ENCODE results near the gene GPSM1. TPM values are rescaled to one million over a fixed set of nuclear protein-coding genes. Genes with fewer than 3 reads are reported as not detected.
A peak's percentile ranks its signal among the peaks of the same experiment; 100 is the strongest.

GPSM1 gene, protein sequence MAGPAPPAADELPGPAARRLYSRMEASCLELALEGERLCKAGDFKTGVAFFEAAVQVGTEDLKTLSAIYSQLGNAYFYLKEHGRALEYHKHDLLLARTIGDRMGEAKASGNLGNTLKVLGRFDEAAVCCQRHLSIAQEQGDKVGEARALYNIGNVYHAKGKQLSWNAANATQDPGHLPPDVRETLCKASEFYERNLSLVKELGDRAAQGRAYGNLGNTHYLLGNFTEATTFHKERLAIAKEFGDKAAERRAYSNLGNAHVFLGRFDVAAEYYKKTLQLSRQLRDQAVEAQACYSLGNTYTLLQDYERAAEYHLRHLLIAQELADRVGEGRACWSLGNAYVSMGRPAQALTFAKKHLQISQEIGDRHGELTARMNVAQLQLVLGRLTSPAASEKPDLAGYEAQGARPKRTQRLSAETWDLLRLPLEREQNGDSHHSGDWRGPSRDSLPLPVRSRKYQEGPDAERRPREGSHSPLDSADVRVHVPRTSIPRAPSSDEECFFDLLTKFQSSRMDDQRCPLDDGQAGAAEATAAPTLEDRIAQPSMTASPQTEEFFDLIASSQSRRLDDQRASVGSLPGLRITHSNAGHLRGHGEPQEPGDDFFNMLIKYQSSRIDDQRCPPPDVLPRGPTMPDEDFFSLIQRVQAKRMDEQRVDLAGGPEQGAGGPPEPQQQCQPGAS
- 39.9 TPM for polyA plus RNA-seq
- long read RNA-seq, donor 1, partial matches to known transcripts = 0 of 5 reads
- long read RNA-seq, donor 1, other reads (novel, unspliced or antisense) = 0 of 5 reads
- long read RNA-seq, donor 2, partial matches to known transcripts = 23 of 29 reads
- long read RNA-seq, donor 2, other reads (novel, unspliced or antisense) = 0 of 29 reads
- long read RNA-seq, donor 3 = 0 reads
- long read RNA-seq, donor 4 = 0 reads
- long read RNA-seq, donor 5, partial matches to known transcripts = 0 of 4 reads
- long read RNA-seq, donor 5, other reads (novel, unspliced or antisense) = 0 of 4 reads
- long read RNA-seq, donor 6, partial matches to known transcripts = 0 of 2 reads
- long read RNA-seq, donor 6, other reads (novel, unspliced or antisense) = 0 of 2 reads
- long read RNA-seq, donor 7, partial matches to known transcripts = 0 of 2 reads
- long read RNA-seq, donor 7, other reads (novel, unspliced or antisense) = 0 of 2 reads
- long read RNA-seq, donor 8, partial matches to known transcripts = 0 of 9 reads
- long read RNA-seq, donor 8, other reads (novel, unspliced or antisense) = 0 of 9 reads
- long read RNA-seq, donor 9, transcript GPSM1-203 (4 exons, 1,111 nt) = major isoform, 5 of 8 reads
- long read RNA-seq, donor 9, partial matches to known transcripts = 0 of 8 reads
- long read RNA-seq, donor 9, other reads (novel, unspliced or antisense) = 0 of 8 reads
- long read RNA-seq, donor 10, partial matches to known transcripts = 49 of 57 reads
- long read RNA-seq, donor 10, other reads (novel, unspliced or antisense) = 0 of 57 reads
- long read RNA-seq, donor 11, partial matches to known transcripts = 0 of 3 reads
- long read RNA-seq, donor 11, other reads (novel, unspliced or antisense) = 0 of 3 reads

- Histone ChIP-seq H3K4me1 (ENCODE audit: control insufficient read depth, insufficient read depth, low read length) (peaks cover 33% of the 10 kb centered on the region), H3K4me3 (ENCODE audit: low read length) (peak within 1 kb of the TSS; percentile 54), H3K27me3 (ENCODE audit: control insufficient read depth, insufficient read depth, low read length) (no peaks in the 10 kb centered on the region), H3K9me3 (ENCODE audit: control insufficient read depth, low read depth, low read length) (no peaks in the 10 kb centered on the region), H3K36me3 (ENCODE audit: control insufficient read depth, insufficient read depth, low read length) (no peaks in the 10 kb centered on the region), H3K27ac (ENCODE audit: low read length) (peak within 1 kb of the TSS; percentile 60)
- WGBS (ENCODE audit: insufficient coverage, low lambda C conversion rate) = no CpG with 5 or more reads among the region's 88 CpGs
- DNase-seq = peak in 1 of 2 donors; percentile 57
Observed at GRCh38 chr9:136327304-136327974, at the start of gene GPSM1. TSS of gene GPSM1 (plus strand) at chr9:136327539. CDS start at chr9:136327696, 157 bp downstream.

DNA sequence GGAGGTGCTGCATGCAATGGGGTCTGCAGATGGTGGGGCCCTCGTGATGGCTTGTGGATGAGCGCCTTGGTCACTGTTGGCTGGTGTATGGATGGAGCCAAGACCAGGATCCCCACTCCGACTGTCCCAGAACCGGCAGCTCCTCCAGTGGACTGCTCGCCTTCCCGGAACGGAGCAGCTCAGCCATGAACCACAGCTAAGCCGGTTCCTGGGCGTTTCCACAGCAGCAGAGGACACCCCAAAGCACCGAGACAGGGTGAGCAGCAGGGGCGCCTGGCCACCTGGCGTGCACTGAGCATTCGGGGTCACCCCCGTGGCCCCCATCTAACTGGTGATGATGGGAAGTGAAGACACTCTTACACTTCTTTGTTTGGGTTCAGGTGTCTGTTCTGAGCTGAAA is 49.6 kb upstream of the GPSM1 start:
- H3K9me3 ChIP-seq (ENCODE audit: control insufficient read depth, low read depth, low read length) = no peaks in the 10 kb centered on the region
- no peak for DNase-seq
- peaks cover 4% of the 10 kb centered on the region for H3K27me3 ChIP-seq (ENCODE audit: control insufficient read depth, insufficient read depth, low read length)
- H3K27ac ChIP-seq (ENCODE audit: low read length) = no peak overlapping the region
- H3K36me3 ChIP-seq (ENCODE audit: control insufficient read depth, insufficient read depth, low read length) = no peaks in the 10 kb centered on the region
- H3K4me3 ChIP-seq (ENCODE audit: low read length) = no peak overlapping the region
- WGBS (ENCODE audit: insufficient coverage, low lambda C conversion rate) = no CpG with 5 or more reads among the region's 14 CpGs
- no peaks in the 10 kb centered on the region for H3K4me1 ChIP-seq (ENCODE audit: control insufficient read depth, insufficient read depth, low read length)

DNA sequence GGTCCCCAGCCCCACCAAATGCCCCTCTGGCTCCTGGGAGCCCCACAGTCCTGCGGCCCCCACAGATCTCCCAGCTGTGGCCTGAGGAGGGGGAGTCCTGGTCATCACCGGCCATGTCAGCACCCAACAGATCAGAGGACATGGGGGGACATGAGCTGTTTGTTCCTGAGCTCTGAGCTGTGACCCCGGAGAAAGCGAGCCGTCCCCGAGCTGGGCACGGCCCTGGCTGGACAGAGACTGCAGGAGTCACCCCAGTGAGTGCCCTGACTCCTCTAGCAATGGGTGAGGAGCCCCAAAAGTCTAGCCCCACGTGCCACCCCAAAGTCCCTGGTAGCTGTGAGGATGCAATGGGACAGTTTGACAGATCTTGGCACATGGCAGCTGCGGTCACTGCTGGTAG is 49.1 kb upstream of the GPSM1 start:
- no peaks in the 10 kb centered on the region for H3K9me3 ChIP-seq (ENCODE audit: control insufficient read depth, low read depth, low read length)
- H3K4me3 ChIP-seq (ENCODE audit: low read length) = no peak overlapping the region
- DNase-seq = no peak
- no peak overlapping the region for H3K27ac ChIP-seq (ENCODE audit: low read length)
- peaks cover 4% of the 10 kb centered on the region for H3K27me3 ChIP-seq (ENCODE audit: control insufficient read depth, insufficient read depth, low read length)
- no peaks in the 10 kb centered on the region for H3K36me3 ChIP-seq (ENCODE audit: control insufficient read depth, insufficient read depth, low read length)
- no peaks in the 10 kb centered on the region for H3K4me1 ChIP-seq (ENCODE audit: control insufficient read depth, insufficient read depth, low read length)
- WGBS (ENCODE audit: insufficient coverage, low lambda C conversion rate) = no CpG with 5 or more reads among the region's 9 CpGs

GRCh38 chr9:136278894-136279293 is 48.4 kb upstream of the GPSM1 start:
- Histone ChIP-seq H3K36me3 (ENCODE audit: control insufficient read depth, insufficient read depth, low read length) (no peaks in the 10 kb centered on the region), H3K27ac (ENCODE audit: low read length) (no peak overlapping the region), H3K4me3 (ENCODE audit: low read length) (no peak overlapping the region), H3K27me3 (ENCODE audit: control insufficient read depth, insufficient read depth, low read length) (peaks cover 6% of the 10 kb centered on the region), H3K4me1 (ENCODE audit: control insufficient read depth, insufficient read depth, low read length) (peaks cover 4% of the 10 kb centered on the region), H3K9me3 (ENCODE audit: control insufficient read depth, low read depth, low read length) (no peaks in the 10 kb centered on the region)
- WGBS (ENCODE audit: insufficient coverage, low lambda C conversion rate) = no CpG with 5 or more reads among the region's 1 CpG
- no peak for DNase-seq

DNA sequence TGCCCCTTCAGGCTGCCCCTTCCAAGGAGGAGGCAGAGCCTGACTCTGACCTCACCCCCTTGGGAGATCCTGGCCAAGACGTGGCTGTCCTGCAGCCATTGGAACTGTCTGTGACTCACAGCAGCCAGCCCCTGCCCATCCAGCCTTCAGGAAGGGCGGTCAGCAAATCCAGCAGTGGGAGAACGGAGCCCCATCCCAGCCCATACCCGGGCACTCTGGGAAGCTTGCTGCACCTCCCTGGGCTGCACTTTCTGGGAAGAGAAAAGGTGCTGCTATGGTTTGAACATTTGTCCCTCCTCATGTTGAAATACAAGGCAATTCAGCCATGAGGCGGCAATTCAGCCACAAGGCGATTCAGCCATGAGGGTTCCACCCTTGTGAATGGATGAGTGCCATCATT is 47.9 kb upstream of the GPSM1 start:
- no CpG with 5 or more reads among the region's 6 CpGs for WGBS (ENCODE audit: insufficient coverage, low lambda C conversion rate)
- Histone ChIP-seq H3K9me3 (ENCODE audit: control insufficient read depth, low read depth, low read length) (no peaks in the 10 kb centered on the region), H3K4me1 (ENCODE audit: control insufficient read depth, insufficient read depth, low read length) (peaks cover 4% of the 10 kb centered on the region), H3K27ac (ENCODE audit: low read length) (no peak overlapping the region), H3K4me3 (ENCODE audit: low read length) (no peak overlapping the region), H3K27me3 (ENCODE audit: control insufficient read depth, insufficient read depth, low read length) (peaks cover 6% of the 10 kb centered on the region), H3K36me3 (ENCODE audit: control insufficient read depth, insufficient read depth, low read length) (no peaks in the 10 kb centered on the region)
- DNase-seq = no peak

DNA sequence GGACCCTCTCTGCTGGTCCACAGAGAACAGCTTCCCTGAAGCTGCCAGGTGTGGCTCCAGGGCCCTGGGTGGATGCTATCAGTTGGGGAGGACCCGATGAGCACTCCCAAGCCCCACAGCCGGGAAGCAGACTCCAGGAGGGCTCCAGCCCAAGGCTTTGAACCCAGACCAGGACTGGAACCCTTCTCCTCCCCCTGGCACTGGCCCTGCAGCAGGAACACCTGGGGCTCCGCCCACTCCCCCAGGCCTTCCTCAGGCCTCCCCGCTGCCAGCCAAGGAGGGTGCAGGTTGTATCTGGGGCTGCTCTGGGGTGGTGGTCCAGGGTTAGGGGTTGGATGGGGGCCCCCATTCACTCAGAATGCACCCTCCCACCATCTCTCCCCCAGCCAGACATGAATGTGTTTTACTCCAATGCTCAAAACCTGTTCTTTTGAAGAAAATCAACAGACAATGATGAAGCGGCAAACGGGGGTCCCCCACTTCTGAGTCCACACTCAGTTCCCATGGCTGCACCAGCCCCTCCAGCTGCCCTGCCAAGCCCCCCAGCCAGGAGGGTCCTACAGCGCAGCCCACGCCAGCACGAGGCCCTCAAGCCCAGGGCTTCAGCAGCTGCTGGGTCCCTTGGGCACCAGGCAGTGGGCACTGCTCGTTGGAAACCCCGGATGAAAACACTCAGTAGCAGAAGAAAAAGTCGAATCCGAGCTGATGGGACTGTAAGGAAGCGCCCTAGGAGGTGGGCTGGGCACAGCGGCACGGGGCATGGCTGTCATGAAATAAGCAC is 46.6 kb upstream of the GPSM1 start:
- DNase-seq = no peak
- no CpG with 5 or more reads among the region's 16 CpGs for WGBS (ENCODE audit: insufficient coverage, low lambda C conversion rate)
- Histone ChIP-seq H3K4me1 (ENCODE audit: control insufficient read depth, insufficient read depth, low read length) (peaks cover 4% of the 10 kb centered on the region), H3K27me3 (ENCODE audit: control insufficient read depth, insufficient read depth, low read length) (peaks cover 6% of the 10 kb centered on the region), H3K27ac (ENCODE audit: low read length) (no peak overlapping the region), H3K9me3 (ENCODE audit: control insufficient read depth, low read depth, low read length) (no peaks in the 10 kb centered on the region), H3K36me3 (ENCODE audit: control insufficient read depth, insufficient read depth, low read length) (no peaks in the 10 kb centered on the region), H3K4me3 (ENCODE audit: low read length) (no peak overlapping the region)

- DNase-seq = no peak
- Histone ChIP-seq H3K27me3 (ENCODE audit: control insufficient read depth, insufficient read depth, low read length) (peaks cover 9% of the 10 kb centered on the region), H3K4me3 (ENCODE audit: low read length) (no peak overlapping the region), H3K36me3 (ENCODE audit: control insufficient read depth, insufficient read depth, low read length) (no peaks in the 10 kb centered on the region), H3K4me1 (ENCODE audit: control insufficient read depth, insufficient read depth, low read length) (peaks cover 4% of the 10 kb centered on the region), H3K27ac (ENCODE audit: low read length) (no peak overlapping the region), H3K9me3 (ENCODE audit: control insufficient read depth, low read depth, low read length) (no peaks in the 10 kb centered on the region)
- no CpG with 5 or more reads among the region's 39 CpGs for WGBS (ENCODE audit: insufficient coverage, low lambda C conversion rate)
Observed at GRCh38 chr9:136281421-136282271, 45.7 kb upstream of the GPSM1 start.

DNA sequence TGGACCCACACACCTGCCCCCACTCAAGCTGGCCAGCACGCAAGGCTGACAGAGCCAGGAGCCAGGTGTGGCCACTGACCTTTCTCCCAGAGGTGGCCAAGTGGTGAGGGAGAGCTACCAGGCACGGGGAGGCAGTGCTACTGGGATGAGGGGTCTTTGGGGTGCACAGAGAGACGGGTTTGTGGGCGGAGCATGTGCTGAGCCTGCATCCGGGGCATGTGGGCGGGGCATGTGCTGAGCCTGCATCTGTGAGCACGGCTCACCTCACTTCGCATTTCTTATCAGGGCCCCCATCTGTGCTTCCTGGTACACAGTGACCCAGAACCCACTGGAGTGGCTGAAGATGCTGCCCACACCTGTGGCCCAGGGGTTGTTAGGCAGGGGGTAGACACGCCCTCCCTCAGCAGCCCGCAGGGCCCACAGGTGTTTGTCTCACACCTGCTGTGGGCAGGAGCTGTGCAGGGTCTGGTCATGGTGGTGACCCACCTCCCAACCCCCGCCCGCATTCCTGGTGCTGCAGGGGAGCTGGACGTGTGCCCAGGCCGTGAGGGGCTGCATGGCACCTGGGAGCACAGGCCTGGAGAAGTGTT is 45.0 kb upstream of the GPSM1 start:
- no CpG with 5 or more reads among the region's 14 CpGs for WGBS (ENCODE audit: insufficient coverage, low lambda C conversion rate)
- H3K36me3 ChIP-seq (ENCODE audit: control insufficient read depth, insufficient read depth, low read length) = no peaks in the 10 kb centered on the region
- no peak for DNase-seq
- no peaks in the 10 kb centered on the region for H3K9me3 ChIP-seq (ENCODE audit: control insufficient read depth, low read depth, low read length)
- H3K4me3 ChIP-seq (ENCODE audit: low read length) = no peak overlapping the region
- H3K4me1 ChIP-seq (ENCODE audit: control insufficient read depth, insufficient read depth, low read length) = peaks cover 4% of the 10 kb centered on the region
- peaks cover 11% of the 10 kb centered on the region for H3K27me3 ChIP-seq (ENCODE audit: control insufficient read depth, insufficient read depth, low read length)
- H3K27ac ChIP-seq (ENCODE audit: low read length) = no peak overlapping the region
